GM19397 (cell line): ENCODE data around the gene PEX5L.

Experiments
- ATAC-seq: cut with Tn5 transposase; IDR thresholded peaks from one replicate; pipeline ENCODE4 v1.9.1; 2021; ENCODE audit warnings: mild to moderate bottlenecking, moderate library complexity; ENCODE audit not compliant: unreplicated experiment

Gene PEX5L

GRCh38 chr3:179957264-179957845 is 79.4 kb downstream of the PEX5L start:
- ATAC-seq = no peak

- ATAC-seq = peak; percentile 85
Observed at GRCh38 chr3:179956416-179956830, 80.3 kb downstream of the PEX5L start.

- no peak for ATAC-seq
Observed at GRCh38 chr3:179955809-179956208, 80.9 kb downstream of the PEX5L start.

- no peak for ATAC-seq
Observed at GRCh38 chr3:179955286-179955685, 81.5 kb downstream of the PEX5L start.

- no peak for ATAC-seq
Observed at GRCh38 chr3:179953993-179954870, 82.5 kb downstream of the PEX5L start.

- no peak for ATAC-seq
Observed at GRCh38 chr3:179950840-179951239, 85.9 kb downstream of the PEX5L start.

GRCh38 chr3:179949869-179950268 is 86.9 kb downstream of the PEX5L start:
- peak; percentile 19 for ATAC-seq

- peak; percentile 94 for ATAC-seq
Observed at GRCh38 chr3:179949412-179949811, 87.3 kb downstream of the PEX5L start.

- no peak for ATAC-seq
Observed at GRCh38 chr3:179948740-179949139, 88.0 kb downstream of the PEX5L start.

GRCh38 chr3:179945569-179945968 is 91.2 kb downstream of the PEX5L start:
- no peak for ATAC-seq

GRCh38 chr3:179943117-179943880 is 93.4 kb downstream of the PEX5L start:
- ATAC-seq = no peak

GRCh38 chr3:179942553-179943075 is 94.1 kb downstream of the PEX5L start:
- ATAC-seq = peak; percentile 19

- no peak for ATAC-seq
Observed at GRCh38 chr3:179935710-179936109, 101.0 kb downstream of the PEX5L start.

- ATAC-seq = no peak
Observed at GRCh38 chr3:179933914-179934313, 102.8 kb downstream of the PEX5L start.

- no peak for ATAC-seq
Observed at GRCh38 chr3:179933080-179933479, 103.7 kb downstream of the PEX5L start.

- ATAC-seq = no peak
Observed at GRCh38 chr3:179932674-179933073, 104.1 kb downstream of the PEX5L start.

- ATAC-seq = no peak
Observed at GRCh38 chr3:179929091-179929529, 107.6 kb downstream of the PEX5L start.

GRCh38 chr3:179927191-179927590 is 109.5 kb downstream of the PEX5L start:
- no peak for ATAC-seq

- no peak for ATAC-seq
Observed at GRCh38 chr3:179921951-179922350, 114.8 kb downstream of the PEX5L start.

GRCh38 chr3:179921500-179921899 is 115.2 kb downstream of the PEX5L start:
- peak; percentile 94 for ATAC-seq

- no peak for ATAC-seq
Observed at GRCh38 chr3:179907784-179908482, 128.8 kb downstream of the PEX5L start.
